SK-N-SH treated with all-trans-retinoic acid at 6 μM for 48 hours (cell line): Measurements from ENCODE around the gene CEP290.

Experiments used
- ARNTL ChIP-seq: fragments of 450-650 bp; formaldehyde crosslinking; IDR thresholded peaks from 2 replicates; pipeline ENCODE4 v1.5.0; 2020; ENCODE audit warnings: low read depth, mild to moderate bottlenecking, moderate library complexity, borderline replicate concordance
- BACH2 ChIP-seq: fragments of 250-450 bp; sonication (Bioruptor Pico); IDR thresholded peaks from 2 replicates; pipeline ENCODE4 v1.9.0; 2021; ENCODE audit warnings: mild to moderate bottlenecking, borderline replicate concordance
- CREB5 ChIP-seq: fragments of 250-450 bp; sonication (Bioruptor Pico); IDR thresholded peaks from 2 replicates; pipeline ENCODE4 v1.5.1; 2020; ENCODE audit warnings: low read depth, mild to moderate bottlenecking, moderate library complexity
- CSDC2 ChIP-seq: fragments of 250-450 bp; sonication (Bioruptor Pico); IDR thresholded peaks from 2 replicates; pipeline ENCODE4 v1.5.0; 2020; ENCODE audit warnings: mild to moderate bottlenecking, moderate library complexity
- GLIS3 ChIP-seq: fragments of 250-450 bp; sonication (Bioruptor Pico); IDR thresholded peaks from 2 replicates; pipeline ENCODE4 v1.5.0; 2020; ENCODE audit warnings: mild to moderate bottlenecking, moderate library complexity
- OSR1 ChIP-seq: fragments of 250-450 bp; sonication (Bioruptor Pico); IDR thresholded peaks from 2 replicates; pipeline ENCODE4 v1.8.0; 2022; ENCODE audit warnings: moderate library complexity, mild to moderate bottlenecking, inconsistent platforms
- POU6F1 ChIP-seq: fragments of 250-450 bp; sonication (Bioruptor Pico); IDR thresholded peaks from 2 replicates; pipeline ENCODE4 v1.8.0; 2021; ENCODE audit warnings: low read depth, mild to moderate bottlenecking, moderate library complexity, borderline replicate concordance
- PPARA ChIP-seq: fragments of 250-450 bp; sonication (Bioruptor Pico); IDR thresholded peaks from 2 replicates; pipeline ENCODE4 v1.5.0; 2020; ENCODE audit warnings: mild to moderate bottlenecking, borderline replicate concordance
- RARB ChIP-seq: fragments of 250-450 bp; sonication (Bioruptor Pico); IDR thresholded peaks from 2 replicates; pipeline ENCODE4 v1.8.0; 2021; ENCODE audit warnings: mild to moderate bottlenecking, moderate library complexity
- TCF4 ChIP-seq: fragments of 250-450 bp; sonication (Bioruptor Pico); IDR thresholded peaks from 2 replicates; pipeline ENCODE4 v1.8.0; 2021; ENCODE audit warnings: mild to moderate bottlenecking, moderate library complexity, borderline replicate concordance
- TOX ChIP-seq: fragments of 250-450 bp; sonication (Bioruptor Pico); IDR thresholded peaks from 2 replicates; pipeline ENCODE4 v1.8.0; 2021; ENCODE audit warnings: mild to moderate bottlenecking, moderate library complexity, borderline replicate concordance
- TSHZ2 ChIP-seq: fragments of 250-450 bp; sonication (Bioruptor Pico); IDR thresholded peaks from 2 replicates; pipeline ENCODE4 v1.5.0; 2020; ENCODE audit warnings: mild to moderate bottlenecking, moderate library complexity
- ZFP3 ChIP-seq: fragments of 250-450 bp; sonication (Bioruptor Pico); IDR thresholded peaks from 2 replicates; pipeline ENCODE4 v1.5.0; 2020; ENCODE audit warnings: mild to moderate bottlenecking, moderate library complexity
- ZNF70 ChIP-seq: fragments of 450-650 bp; formaldehyde crosslinking; IDR thresholded peaks from 2 replicates; pipeline ENCODE4 v1.5.0; 2020; ENCODE audit warnings: mild to moderate bottlenecking, moderate library complexity

GRCh38 chr12:88067301-88067700 is 74.6 kb downstream of the CEP290 start:
- no peak for TF ChIP-seq TCF4 (CRISPR knock-in tag)
- no peak for TF ChIP-seq CSDC2 (CRISPR knock-in tag)
- no peak for TF ChIP-seq PPARA
- TF ChIP-seq GLIS3 = no peak
- TF ChIP-seq ZNF70 (CRISPR knock-in tag) = no peak
- no peak for TF ChIP-seq BACH2 (CRISPR knock-in tag)
- no peak for TF ChIP-seq ARNTL (CRISPR knock-in tag)
- TF ChIP-seq RARB = no peak
- no peak for TF ChIP-seq OSR1 (CRISPR knock-in tag)
- no peak for TF ChIP-seq TSHZ2 (CRISPR knock-in tag)
- TF ChIP-seq ZFP3 (CRISPR knock-in tag) = no peak
- TF ChIP-seq TOX (CRISPR knock-in tag) = no peak
- TF ChIP-seq POU6F1 (CRISPR knock-in tag) = no peak
- TF ChIP-seq CREB5 (CRISPR knock-in tag) = no peak
